CD14-positive monocyte (primary cell): ENCODE results near the gene TMEM132C. TPM values are rescaled to one million over a fixed set of nuclear protein-coding genes. Genes with fewer than 3 reads are reported as not detected.

ENCODE experiments used
- DNase-seq, 3 donors: peaks; one replicate each; pipeline ENCODE4 v3.0.0-alpha.2; 2011 to 2022
- H2AFZ ChIP-seq: 2 replicates; pipeline ENCODE4 v1.6.0; 2012; ENCODE audit warnings: mild to moderate bottlenecking, low read depth, low read length, inconsistent platforms; ENCODE audit not compliant: insufficient read depth, poor library complexity, severe bottlenecking
- H3K27ac ChIP-seq, 2 donors: 1 replicate in 1 of 2; 2 replicates in 1 of 2; pipeline ENCODE4 v1.5.1; 2012 to 2013; ENCODE audit warnings: low read length in 2 of 2, control low read depth in 1 of 2, inconsistent platforms in 1 of 2, low read depth in 1 of 2, mild to moderate bottlenecking in 1 of 2
- H3K27me3 ChIP-seq, 2 donors: one replicate each; pipeline versions ENCODE4 v1.6.0 to v1.6.1; 2011 to 2013; ENCODE audit warnings: low read length in 2 of 2; ENCODE audit not compliant: control insufficient read depth in 2 of 2, insufficient read depth in 2 of 2
- H3K36me3 ChIP-seq, 2 donors: replicated peaks in 1 of 2; 1 replicate in 1 of 2; 2 replicates in 1 of 2; pipeline versions ENCODE4 v1.5.1 to v1.6.1; 2012 to 2013; ENCODE audit warnings: low read length in 2 of 2, control low read depth in 1 of 2, inconsistent platforms in 1 of 2, mild to moderate bottlenecking in 1 of 2; ENCODE audit not compliant: insufficient read depth in 2 of 2, control insufficient read depth in 1 of 2
- H3K4me1 ChIP-seq, 2 donors: 1 replicate in 1 of 2; 2 replicates in 1 of 2; pipeline versions ENCODE4 v1.5.1 to v1.6.1; 2012 to 2013; ENCODE audit warnings: low read length in 2 of 2, control low read depth in 1 of 2, inconsistent platforms in 1 of 2, mild to moderate bottlenecking in 1 of 2, moderate library complexity in 1 of 2; ENCODE audit not compliant: insufficient read depth in 2 of 2, control insufficient read depth in 1 of 2
- H3K4me2 ChIP-seq: replicated peaks from 2 replicates; pipeline ENCODE3; 2012; ENCODE audit warnings: low read length, moderate library complexity, mild to moderate bottlenecking; ENCODE audit not compliant: poor library complexity, severe bottlenecking; ENCODE audit errors: extremely low read depth
- H3K4me3 ChIP-seq, 3 experiments: fragments of 200-600 bp in 1 of 3; sonication (generic) in 1 of 3; replicated peaks in 1 of 3; 1 replicate in 2 of 3; 2 replicates in 1 of 3; pipeline ENCODE4 v1.5.1; 2011 to 2013; ENCODE audit warnings: low read length in 3 of 3, mild to moderate bottlenecking in 3 of 3, control low read depth in 2 of 3, low read depth in 2 of 3, inconsistent platforms in 1 of 3, moderate library complexity in 1 of 3
- H3K79me2 ChIP-seq: 2 replicates; pipeline ENCODE4 v1.6.0; 2012; ENCODE audit warnings: mild to moderate bottlenecking, control low read depth, inconsistent platforms, low read length, moderate library complexity; ENCODE audit not compliant: insufficient read depth
- H3K9ac ChIP-seq: 2 replicates; pipeline ENCODE4 v1.6.0; 2017; ENCODE audit warnings: low read length, mild to moderate bottlenecking; ENCODE audit not compliant: insufficient read depth, poor library complexity, severe bottlenecking
- H3K9me3 ChIP-seq, 2 donors: replicated peaks in 1 of 2; 1 replicate in 1 of 2; 2 replicates in 1 of 2; pipeline versions ENCODE4 v1.5.1 to v1.6.1; 2012 to 2013; ENCODE audit warnings: low read length in 2 of 2, control low read depth in 1 of 2; ENCODE audit not compliant: control insufficient read depth in 1 of 2, insufficient read depth in 1 of 2
- H4K20me1 ChIP-seq: 2 replicates; pipeline ENCODE4 v1.6.0; 2012; ENCODE audit warnings: mild to moderate bottlenecking, low read length, control low read depth, moderate library complexity; ENCODE audit not compliant: insufficient read depth
- H3K27ac Mint-ChIP-seq, 7 donors: one replicate each; pipeline ENCODE4 v1.8.0; 2020; ENCODE audit warnings: mild to moderate bottlenecking in 7 of 7, mixed read lengths in 7 of 7, moderate library complexity in 6 of 7, inconsistent platforms in 2 of 7
- H3K27me3 Mint-ChIP-seq, 3 donors: one replicate each; pipeline ENCODE4 v1.8.0; 2021 to 2022; ENCODE audit warnings: low read depth in 3 of 3, mild to moderate bottlenecking in 3 of 3, mixed read lengths in 3 of 3, moderate library complexity in 3 of 3, inconsistent platforms in 1 of 3
- H3K36me3 Mint-ChIP-seq, 2 donors: one replicate each; pipeline ENCODE4 v1.8.0; 2020; ENCODE audit warnings: mixed read lengths in 2 of 2, inconsistent platforms in 1 of 2, mild to moderate bottlenecking in 1 of 2
- H3K4me1 Mint-ChIP-seq: one replicate; pipeline ENCODE4 v1.8.0; 2020; ENCODE audit warnings: mild to moderate bottlenecking, mixed read lengths
- H3K4me3 Mint-ChIP-seq, 2 donors: one replicate each; pipeline ENCODE4 v1.8.0; 2020; ENCODE audit warnings: mild to moderate bottlenecking in 2 of 2, mixed read lengths in 2 of 2, moderate library complexity in 1 of 2
- H3K9me3 Mint-ChIP-seq, 7 donors: one replicate each; pipeline ENCODE4 v1.8.0; 2020 to 2022; ENCODE audit warnings: mixed read lengths in 7 of 7, mild to moderate bottlenecking in 6 of 7, moderate library complexity in 6 of 7, inconsistent platforms in 2 of 7
- CTCF ChIP-seq: fragments of 200-600 bp; IDR thresholded peaks from one replicate; pipeline ENCODE4 v1.8.0; 2022; ENCODE audit warnings: antibody characterized with exemption, mild to moderate bottlenecking
- WGBS: methylation state at CpG from one replicate; pipeline ENCODE4 v1.1.5; 2013; ENCODE audit warnings: missing lambda C conversion rate; ENCODE audit not compliant: insufficient coverage; 5-methylcytosine and 5-hydroxymethylcytosine counted together
- intact Hi-C, 2 donors: fragments of 100-400 bp; cut with micrococcal nuclease; formaldehyde crosslinking; loops; one replicate each; pipeline versions ENCODE4 v1.15.0 to v1.15.1; 2023
- polyA plus RNA-seq, 3 donors: library from polyadenylated mRNA; depleted of rRNA in 1 of 3; unstranded in 2 of 3; stranded (reverse) in 1 of 3; fragments of 300-500 nt in 2 of 3; fragments of >200 nt in 1 of 3; fragmentation: Illumina TruSeq in 2 of 3; gene quantifications; 1 replicate in 2 of 3; 2 replicates in 1 of 3; pipeline ENCODE4 v1.2.3, GENCODE V29; 2012 to 2021

The TMEM132C gene
- polyA plus RNA-seq, 3 donors: not detected

GRCh38 chr12:128418944-128419343 lies 152.0 kb downstream of the TMEM132C start:
- H3K36me3 Mint-ChIP-seq: no peaks in the 10 kb centered on the region
- no peak overlapping the region for H3K9ac ChIP-seq
- H3K27me3 ChIP-seq: no peaks in the 10 kb centered on the region
- no peak overlapping the region for H3K4me3 Mint-ChIP-seq
- DNase-seq: no peak
- no peak overlapping the region for H3K4me2 ChIP-seq
- no peaks in the 10 kb centered on the region for H3K4me1 ChIP-seq
- no peak overlapping the region for H3K4me3 ChIP-seq
- no peak for TF ChIP-seq CTCF
- no peak overlapping the region for H3K27ac Mint-ChIP-seq
- no peaks in the 10 kb centered on the region for H3K4me1 Mint-ChIP-seq
- no peak overlapping the region for H2AFZ ChIP-seq
- intact Hi-C loops: no loop called here
- WGBS: 66% methylated on average over 4 of the region's 5 CpGs
- no peaks in the 10 kb centered on the region for H4K20me1 ChIP-seq
- H3K9me3 ChIP-seq: no peaks in the 10 kb centered on the region
- H3K36me3 ChIP-seq: no peaks in the 10 kb centered on the region
- no peak overlapping the region for H3K27ac ChIP-seq
- H3K9me3 Mint-ChIP-seq: peaks cover 0 to 7% (median 0%) of the 10 kb centered on the region in 7 donors
- peaks cover 0 to 3% (median 0%) of the 10 kb centered on the region in 3 donors for H3K27me3 Mint-ChIP-seq
- no peaks in the 10 kb centered on the region for H3K79me2 ChIP-seq

DNA sequence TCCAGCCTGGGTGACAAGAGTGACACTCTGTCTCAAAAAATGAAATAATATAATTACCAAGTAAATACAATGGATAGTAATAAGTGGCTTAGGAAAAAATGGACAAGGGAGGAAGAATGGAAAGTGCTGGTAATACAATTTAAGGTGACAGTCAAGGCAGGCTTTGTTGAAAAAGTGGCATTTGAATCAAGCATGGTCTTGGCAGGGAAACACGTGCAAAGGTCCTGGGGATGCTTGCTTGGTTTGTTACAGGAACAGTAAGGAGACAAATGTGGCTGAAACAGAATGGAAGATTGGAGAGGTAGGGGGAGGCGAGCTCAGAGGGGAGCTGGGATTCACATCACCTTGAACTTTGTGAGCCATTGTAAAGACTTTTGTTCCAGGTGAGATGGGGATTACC lies 153.2 kb downstream of the TMEM132C start:
- Histone ChIP-seq H2AFZ (no peak overlapping the region), H3K27ac (no peak overlapping the region), H4K20me1 (no peaks in the 10 kb centered on the region), H3K36me3 (no peaks in the 10 kb centered on the region), H3K4me2 (no peak overlapping the region), H3K9me3 (no peaks in the 10 kb centered on the region), H3K79me2 (no peaks in the 10 kb centered on the region), H3K9ac (no peak overlapping the region), H3K27me3 (no peaks in the 10 kb centered on the region), H3K4me3 (no peak overlapping the region), H3K4me1 (no peaks in the 10 kb centered on the region)
- peaks cover 0 to 3% (median 0%) of the 10 kb centered on the region in 3 donors for H3K27me3 Mint-ChIP-seq
- no peak for DNase-seq
- peaks cover 0 to 7% (median 0%) of the 10 kb centered on the region in 7 donors for H3K9me3 Mint-ChIP-seq
- H3K36me3 Mint-ChIP-seq: no peaks in the 10 kb centered on the region
- H3K4me1 Mint-ChIP-seq: no peaks in the 10 kb centered on the region
- TF ChIP-seq CTCF: no peak
- intact Hi-C loops: no loop called here
- no peak overlapping the region for H3K4me3 Mint-ChIP-seq
- H3K27ac Mint-ChIP-seq: no peak overlapping the region
- WGBS: 89% methylated on average over 2 of the region's 2 CpGs
